A673 (cell line): ENCODE results near the gene STEAP1B. TPM values are rescaled to one million over a fixed set of nuclear protein-coding genes. Genes with fewer than 3 reads are reported as not detected.

Source experiments
- BruUV-seq: library from RNA; stranded (reverse); fragments of 400-500 nt; replicated peaks from 2 replicates; lab custom pipeline; 2021; lab: Mats Ljungman, UMichigan
- CTCF ChIA-PET: fragments of 300-600 bp; sonication (Branson Sonifier 250); formaldehyde crosslinking; loops from one replicate; lab custom pipeline; 2022; ENCODE audit warnings: antibody characterized with exemption; lab: Charles Lee
- POLR2A ChIA-PET: fragments of 300-600 bp; sonication (Branson Sonifier 250); formaldehyde crosslinking; loops from one replicate; lab custom pipeline; 2022; ENCODE audit warnings: antibody characterized with exemption; ENCODE audit not compliant: low non-redundant PET; lab: Charles Lee
- DNase-seq: peaks from one replicate; pipeline ENCODE4 v3.0.0-alpha.2; 2015; ENCODE audit warnings: low spot score
- H3K27ac ChIP-seq: fragments of 200-600 bp; sonication (generic); 2 replicates; pipeline ENCODE4 v1.5.1; 2016; ENCODE audit warnings: mixed run types, low read depth, mild to moderate bottlenecking, mixed read lengths, antibody characterized with exemption, low read length; ENCODE audit not compliant: poor library complexity, severe bottlenecking
- H3K27me3 ChIP-seq: fragments of 200-600 bp; sonication (generic); replicated peaks from 2 replicates; pipeline ENCODE4 v1.6.1; 2017; ENCODE audit warnings: mixed run types, low read depth, mild to moderate bottlenecking, mixed read lengths, antibody characterized with exemption, low read length; ENCODE audit not compliant: insufficient read depth, poor library complexity
- H3K36me3 ChIP-seq: fragments of 200-600 bp; sonication (generic); 2 replicates; pipeline ENCODE4 v1.6.1; 2016; ENCODE audit warnings: mixed run types, mild to moderate bottlenecking, mixed read lengths, antibody characterized with exemption, low read length; ENCODE audit not compliant: insufficient read depth, poor library complexity, severe bottlenecking
- H3K4me1 ChIP-seq: fragments of 200-600 bp; sonication (generic); 2 replicates; pipeline ENCODE4 v1.6.1; 2017; ENCODE audit warnings: mixed run types, mild to moderate bottlenecking, mixed read lengths, antibody characterized with exemption, low read length; ENCODE audit not compliant: insufficient read depth, poor library complexity, severe bottlenecking
- H3K4me3 ChIP-seq: fragments of 200-600 bp; sonication (generic); 2 replicates; pipeline ENCODE4 v1.5.1; 2016; ENCODE audit warnings: low read depth, mixed run types, mild to moderate bottlenecking, mixed read lengths, low read length; ENCODE audit not compliant: poor library complexity, severe bottlenecking
- H3K9me3 ChIP-seq: fragments of 200-600 bp; sonication (generic); 2 replicates; pipeline ENCODE4 v1.6.1; 2016; ENCODE audit warnings: mixed run types, low read depth, mild to moderate bottlenecking, mixed read lengths, antibody characterized with exemption, low read length; ENCODE audit not compliant: poor library complexity, severe bottlenecking
- CTCF ChIP-seq: fragments of 300-800, 200-600 bp; sonication (generic); conservative IDR thresholded peaks from 2 replicates; pipeline ENCODE4 v1.5.1; 2017; ENCODE audit warnings: low read depth, mild to moderate bottlenecking, antibody characterized with exemption, low read length, moderate library complexity, mixed read lengths
- EZH2 ChIP-seq: fragments of 200-600 bp; sonication (generic); IDR thresholded peaks from 2 replicates; pipeline ENCODE4 v1.6.1; 2017; ENCODE audit warnings: borderline replicate concordance, low read depth, mild to moderate bottlenecking, mixed read lengths, antibody characterized with exemption, low read length; ENCODE audit not compliant: poor library complexity, severe bottlenecking
- intact Hi-C: fragments of 100-400 bp; cut with micrococcal nuclease; formaldehyde crosslinking; loops from one replicate; pipeline ENCODE4 v1.10.0; 2022; ENCODE audit not compliant: unreplicated experiment
- total RNA-seq: library from RNA; stranded (reverse); gene quantifications from 2 replicates; pipeline ENCODE4 v1.2.3, GENCODE V29; 2021

STEAP1B gene
- total RNA-seq, 1 experiment from 2014 or later, result 49.9 TPM

- Histone ChIP-seq H3K9me3 (no peaks in the 10 kb centered on the region), H3K27me3 (no peaks in the 10 kb centered on the region), H3K36me3 (no peaks in the 10 kb centered on the region), H3K4me1 (no peaks in the 10 kb centered on the region), H3K27ac (no peak overlapping the region), H3K4me3 (no peak overlapping the region)
- POLR2A ChIA-PET, result no interaction called here
- TF ChIP-seq EZH2, result no peak
- TF ChIP-seq CTCF, result no peak
- intact Hi-C loops, result no loop called here
- CTCF ChIA-PET, result no interaction called here
- DNase-seq, result no peak
- no TSS peak for BruUV-seq
Observed at GRCh38 chr7:22393913-22394729, 105.9 kb downstream of the STEAP1B start.

- DNase-seq, result no peak
- no peaks in the 10 kb centered on the region for H3K36me3 ChIP-seq
- POLR2A ChIA-PET, result no interaction called here
- no peak overlapping the region for H3K4me3 ChIP-seq
- no peaks in the 10 kb centered on the region for H3K4me1 ChIP-seq
- no peak overlapping the region for H3K27ac ChIP-seq
- H3K27me3 ChIP-seq, result no peaks in the 10 kb centered on the region
- H3K9me3 ChIP-seq, result no peaks in the 10 kb centered on the region
- BruUV-seq, result no TSS peak
- CTCF ChIA-PET, result no interaction called here
- intact Hi-C loops, result no loop called here
- TF ChIP-seq EZH2, result no peak
- TF ChIP-seq CTCF, result no peak
Observed at GRCh38 chr7:22390516-22390915, 109.5 kb downstream of the STEAP1B start.

- DNase-seq, result no peak
- TF ChIP-seq EZH2, result no peak
- no peak for TF ChIP-seq CTCF
- Histone ChIP-seq H3K27ac (no peak overlapping the region), H3K9me3 (no peaks in the 10 kb centered on the region), H3K36me3 (no peaks in the 10 kb centered on the region), H3K4me3 (no peak overlapping the region), H3K27me3 (no peaks in the 10 kb centered on the region), H3K4me1 (no peaks in the 10 kb centered on the region)
- ChIA-PET CTCF (no interaction called here), POLR2A (no interaction called here)
- no TSS peak for BruUV-seq
- intact Hi-C loops, result no loop called here
Observed at GRCh38 chr7:22389892-22390291, 110.1 kb downstream of the STEAP1B start.
